GM13976 (cell line): ENCODE data around the gene OR52E1.

ENCODE experiments used
- DNase-seq: peaks from one replicate; pipeline ENCODE4 v3.0.0; 2012; ENCODE audit warnings: low spot score
- CTCF ChIP-seq: IDR thresholded peaks from 2 replicates; pipeline ENCODE4 v1.5.1; 2012; ENCODE audit warnings: borderline replicate concordance, mild to moderate bottlenecking; ENCODE audit not compliant: insufficient read depth; ENCODE audit errors: extremely low read depth, missing control alignments, control extremely low read depth
- in situ Hi-C: fragments of 300-500 bp; cut with MboI; formaldehyde crosslinking; loops from one replicate; pipeline ENCODE4 v1.12.0; 2022; ENCODE audit warnings: low sequenced_read_pairs, mixed read lengths, inconsistent platforms; ENCODE audit not compliant: unreplicated experiment

OR52E1 gene

GRCh38 chr11:5081405-5081804 is 12.0 kb downstream of the OR52E1 start:
- DNase-seq = no peak
- no peak for TF ChIP-seq CTCF
- in situ Hi-C loops = no loop called here

GRCh38 chr11:5083602-5084001 is 14.2 kb downstream of the OR52E1 start:
- no peak for TF ChIP-seq CTCF
- in situ Hi-C loops = no loop called here
- DNase-seq = no peak

- no peak for DNase-seq
- in situ Hi-C loops = no loop called here
- TF ChIP-seq CTCF = no peak
Observed at GRCh38 chr11:5088556-5088955, 19.2 kb downstream of the OR52E1 start.

- TF ChIP-seq CTCF = no peak
- in situ Hi-C loops = no loop called here
- DNase-seq = no peak
Observed at GRCh38 chr11:5090668-5091067, 21.3 kb downstream of the OR52E1 start.

GRCh38 chr11:5092821-5093585 is 23.6 kb downstream of the OR52E1 start:
- in situ Hi-C loops = no loop called here
- no peak for TF ChIP-seq CTCF
- no peak for DNase-seq

- no peak for TF ChIP-seq CTCF
- in situ Hi-C loops = no loop called here
- DNase-seq = no peak
Observed at GRCh38 chr11:5096011-5096410, 26.6 kb downstream of the OR52E1 start.
